HepG2 (cell line): ENCODE measurements around the gene DCDC2C. TPM values are rescaled to one million over a fixed set of nuclear protein-coding genes. Genes with fewer than 3 reads are reported as not detected.

Experiments used
- ATAC-seq: fragments of 200-7000 bp; cut with Tn5 transposase; 3 replicates; pipeline ENCODE4 v1.9.1; 2020; ENCODE audit warnings: mild to moderate bottlenecking, moderate library complexity
- BruUV-seq: library from RNA; stranded (reverse); fragments of 400-500 nt; replicated peaks from 2 replicates; lab custom pipeline; 2021; lab: Mats Ljungman, UMichigan
- CTCF ChIA-PET: fragments of 300-600 bp; formaldehyde crosslinking; extraction: SDS; loops from one replicate; lab custom pipeline; 2021; ENCODE audit warnings: low total read pairs, inconsistent platforms, low intra/inter-chr PET ratio; lab: Yijun Ruan, JAX
- POLR2A ChIA-PET: fragments of 350-600 bp; sonication (Branson Sonifier 250); formaldehyde crosslinking; loops from one replicate; lab custom pipeline; 2020; ENCODE audit warnings: antibody characterized with exemption, inconsistent platforms; lab: Yijun Ruan, JAX
- DNase-seq: peaks from one replicate; pipeline ENCODE4 v3.0.0-alpha.2; 2015; ENCODE audit warnings: low spot score
- FAIRE-seq: peaks from 3 replicates; lab custom pipeline; 2011; peaks lifted over from hg19 to GRCh38; lab: Jason Lieb, UNC
- H2AFZ ChIP-seq: one replicate; pipeline ENCODE4 v1.6.1; 2011; ENCODE audit warnings: low read length, inconsistent platforms
- H3K27ac ChIP-seq: fragments of 300-600 bp; 3 replicates; pipeline ENCODE4 v1.8.0; 2011; ENCODE audit warnings: mixed run types, mild to moderate bottlenecking, mixed read lengths, low read length, inconsistent platforms; ENCODE audit not compliant: insufficient read depth; ENCODE audit errors: extremely low read length
- H3K27me3 ChIP-seq, 2 experiments: fragments of 200-600 bp in 1 of 2; 2 replicates in 1 of 2; 3 replicates in 1 of 2; pipeline versions ENCODE4 v1.6.0 to v1.8.0; 2011; ENCODE audit warnings: low read length in 2 of 2, mild to moderate bottlenecking in 2 of 2, moderate library complexity in 2 of 2, inconsistent platforms in 1 of 2; ENCODE audit not compliant: insufficient read depth in 2 of 2, control insufficient read depth in 1 of 2
- H3K36me3 ChIP-seq, 2 experiments: fragments of 200-600 bp in 1 of 2; replicated peaks in 1 of 2; 2 replicates in 1 of 2; 3 replicates in 1 of 2; pipeline versions ENCODE4 v1.5.1 to v1.8.0; 2011; ENCODE audit warnings: low read length in 2 of 2, inconsistent platforms in 1 of 2; ENCODE audit not compliant: insufficient read depth in 2 of 2, control insufficient read depth in 1 of 2
- H3K4me1 ChIP-seq: 2 replicates; pipeline ENCODE4 v1.5.1; 2012; ENCODE audit warnings: low read length, inconsistent platforms; ENCODE audit not compliant: insufficient read depth
- H3K4me2 ChIP-seq: 2 replicates; pipeline ENCODE4 v1.6.0; 2011; ENCODE audit warnings: low read depth, low read length, inconsistent platforms
- H3K4me3 ChIP-seq, 3 experiments: fragments of 200-600 bp in 1 of 3; sonication (generic), shearing (Covaris generic) in 1 of 3; replicated peaks in 1 of 3; 2 replicates each; pipeline ENCODE4 v1.5.1; 2011 to 2016; ENCODE audit warnings: low read length in 3 of 3, inconsistent platforms in 2 of 3, low read depth in 2 of 3, mild to moderate bottlenecking in 2 of 3, control low read depth in 1 of 3, mixed read lengths in 1 of 3; ENCODE audit not compliant: insufficient read depth in 1 of 3
- H3K79me2 ChIP-seq: one replicate; pipeline ENCODE4 v1.6.1; 2011; ENCODE audit warnings: low read length, inconsistent platforms; ENCODE audit not compliant: insufficient read depth
- H3K9ac ChIP-seq: 2 replicates; pipeline ENCODE4 v1.6.0; 2011; ENCODE audit warnings: mild to moderate bottlenecking, low read depth, low read length, inconsistent platforms; ENCODE audit not compliant: insufficient read depth
- H3K9me3 ChIP-seq: 2 replicates; pipeline ENCODE4 v1.5.1; 2012; ENCODE audit warnings: mild to moderate bottlenecking, low read length
- H4K20me1 ChIP-seq: 2 replicates; pipeline ENCODE4 v1.6.0; 2011; ENCODE audit warnings: inconsistent platforms, mild to moderate bottlenecking, low read length, moderate library complexity; ENCODE audit not compliant: insufficient read depth
- ISX ChIP-seq: sonication (generic); formaldehyde crosslinking; conservative IDR thresholded peaks from 2 replicates; pipeline ENCODE4 v1.5.0; 2020; ENCODE audit warnings: missing genetic modification reagents
- NFE2L1 ChIP-seq: sonication (generic); formaldehyde crosslinking; IDR thresholded peaks from 2 replicates; pipeline ENCODE4 v1.4.0; 2020; ENCODE audit warnings: missing genetic modification reagents, mild to moderate bottlenecking, borderline replicate concordance
- NR1H2 ChIP-seq: sonication (generic); formaldehyde crosslinking; IDR thresholded peaks from 2 replicates; pipeline ENCODE4 v1.8.1; 2022; ENCODE audit warnings: low read depth, missing genetic modification reagents, borderline replicate concordance
- SIN3A ChIP-seq: IDR thresholded peaks from 2 replicates; pipeline ENCODE4 v1.6.1; 2011; ENCODE audit warnings: low read depth, mild to moderate bottlenecking, control low read depth, low read length, borderline replicate concordance
- SMC3 ChIP-seq: IDR thresholded peaks from 2 replicates; pipeline ENCODE4 v1.6.1; 2011; ENCODE audit warnings: low read length, improper control_type of control experiment
- SNAI1 ChIP-seq: sonication (generic); formaldehyde crosslinking; IDR thresholded peaks from 2 replicates; pipeline ENCODE4 v1.5.0; 2020; ENCODE audit warnings: mild to moderate bottlenecking, missing genetic modification reagents, borderline replicate concordance
- SRY ChIP-seq: sonication (generic); formaldehyde crosslinking; IDR thresholded peaks from 2 replicates; pipeline ENCODE4 v1.8.0; 2022; ENCODE audit warnings: mild to moderate bottlenecking, missing genetic modification reagents
- YEATS2 ChIP-seq: sonication (generic); formaldehyde crosslinking; IDR thresholded peaks from 2 replicates; pipeline ENCODE4 v1.4.0; 2020; ENCODE audit warnings: missing genetic modification reagents, borderline replicate concordance
- ZFP82 ChIP-seq: sonication (generic); formaldehyde crosslinking; IDR thresholded peaks from 2 replicates; pipeline ENCODE4 v1.5.1; 2020; ENCODE audit warnings: mild to moderate bottlenecking, missing genetic modification reagents, borderline replicate concordance
- ZNF121 ChIP-seq: sonication (generic); formaldehyde crosslinking; IDR thresholded peaks from 2 replicates; pipeline ENCODE4 v1.5.0; 2020; ENCODE audit warnings: mild to moderate bottlenecking, missing genetic modification reagents
- ZNF260 ChIP-seq: sonication (generic); formaldehyde crosslinking; IDR thresholded peaks from 2 replicates; pipeline ENCODE4 v1.4.0; 2020; ENCODE audit warnings: missing genetic modification reagents, low read depth, mild to moderate bottlenecking, borderline replicate concordance
- ZNF746 ChIP-seq: sonication (generic); formaldehyde crosslinking; IDR thresholded peaks from 2 replicates; pipeline ENCODE4 v1.8.0; 2022; ENCODE audit warnings: mild to moderate bottlenecking, missing genetic modification reagents
- ZNF891 ChIP-seq: sonication (generic); formaldehyde crosslinking; IDR thresholded peaks from 2 replicates; pipeline ENCODE4 v1.5.0; 2020; ENCODE audit warnings: mild to moderate bottlenecking, missing genetic modification reagents
- ZSCAN9 ChIP-seq: IDR thresholded peaks from 2 replicates; pipeline ENCODE4 v1.6.1; 2016; ENCODE audit warnings: borderline replicate concordance
- WGBS: methylation state at CpG from one replicate; pipeline ENCODE4 v1.1.6; 2017; ENCODE audit warnings: low lambda C conversion rate; 5-methylcytosine and 5-hydroxymethylcytosine counted together
- in situ Hi-C: cut with HindIII; loops from 2 replicates; pipeline ENCODE4 v1.10.0; 2017; ENCODE audit warnings: low pct_unique_long_range_greater_than_20kb; ENCODE audit not compliant: extremely low pct_ligation_motif_present
- intact Hi-C: fragments of 100-400 bp; cut with micrococcal nuclease; formaldehyde crosslinking; loops from one replicate; pipeline ENCODE4 v1.10.0; 2022; ENCODE audit not compliant: unreplicated experiment
- polyA plus RNA-seq, 8 experiments: library from polyadenylated mRNA; depleted of rRNA in 3 of 8; stranded (reverse) in 7 of 8; unstranded in 1 of 8; fragments of >200 nt; fragmentation: Illumina TruSeq in 4 of 8; extraction: Trizol in 4 of 8; gene quantifications; 2 replicates each; pipeline versions ENCODE4 v1.2.1 to v1.2.3, GENCODE V29; 2011 to 2016; ENCODE audit warnings: low read depth in 4 of 8, missing spikeins in 1 of 8, mixed read lengths in 1 of 8; ENCODE audit not compliant: insufficient read depth in 1 of 8
- total RNA-seq, 5 experiments: library from RNA; depleted of rRNA; stranded (reverse); fragments of >200 nt; fragmentation: Illumina TruSeq; extraction: Trizol; gene quantifications; 2 replicates each; pipeline ENCODE4 v1.2.3, GENCODE V29; 2016; ENCODE audit warnings: low read depth in 1 of 5
- TF ChIP-seq, protein P1 (sequence below): sonication (generic); formaldehyde crosslinking; IDR thresholded peaks from 2 replicates; pipeline ENCODE4 v1.5.1; 2020; ENCODE audit warnings: missing genetic modification reagents, mild to moderate bottlenecking, borderline replicate concordance
- TF ChIP-seq, protein P2 (sequence below): sonication (generic); formaldehyde crosslinking; IDR thresholded peaks from 2 replicates; pipeline ENCODE4 v1.5.0; 2020; ENCODE audit warnings: mild to moderate bottlenecking, missing genetic modification reagents

Gene DCDC2C
- total and polyA plus RNA-seq, 2 of the 13 experiments (the other 11 are each of a cell fraction or from before 2014, with no cell fraction given), result not detected

GRCh38 chr2:3752376-3752775 is 49.0 kb downstream of the DCDC2C start:
- in situ Hi-C loops (no loop called here), intact Hi-C loops (no loop called here)
- FAIRE-seq, result no peak
- Histone ChIP-seq H3K79me2 (no peaks in the 10 kb centered on the region), H3K9me3 (no peaks in the 10 kb centered on the region), H3K27ac (no peak overlapping the region), H3K4me3 (no peak overlapping the region), H3K27me3 (peaks cover 14 to 62% of the 10 kb centered on the region in 2 experiments; a peak in 3 of 5 replicates), H3K36me3 (no peaks in the 10 kb centered on the region), H2AFZ (no peak overlapping the region), H3K9ac (no peak overlapping the region), H4K20me1 (no peaks in the 10 kb centered on the region), H3K4me1 (no peaks in the 10 kb centered on the region), H3K4me2 (no peak overlapping the region)
- DNase-seq, result no peak
- no TSS peak for BruUV-seq
- no peak for ATAC-seq
- TF ChIP-seq ZFP82, result no peak
- TF ChIP-seq SMC3, result no peak
- TF ChIP-seq ZNF746, result no peak
- no peak for TF ChIP-seq SRY
- TF ChIP-seq ZSCAN9 (CRISPR knock-in tag), result no peak
- no peak for TF ChIP-seq NR1H2 (CRISPR knock-in tag)
- WGBS, result 4% methylated on average over 6 of the region's 6 CpGs
- CTCF ChIA-PET, result no interaction called here
- POLR2A ChIA-PET, result no interaction called here

DNA sequence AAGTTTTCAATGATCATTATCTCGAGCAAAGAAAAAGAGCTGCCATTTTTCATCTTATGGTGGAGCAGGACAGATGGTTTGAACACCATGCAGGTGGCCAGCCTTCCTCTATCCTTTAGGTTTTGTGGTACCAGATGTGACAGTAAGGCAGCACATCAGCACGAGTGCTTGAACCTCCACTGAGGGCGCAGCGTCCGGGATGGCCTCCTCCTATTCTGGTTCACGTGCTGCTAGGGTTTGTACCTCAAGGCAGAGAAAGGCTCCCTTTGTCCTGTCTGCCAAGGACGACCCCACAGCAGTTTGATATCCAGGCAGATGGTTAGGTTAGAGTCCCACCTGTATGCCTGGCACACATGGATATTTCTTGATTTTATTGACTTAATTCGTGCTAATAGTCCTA is 50.2 kb downstream of the DCDC2C start:
- Histone ChIP-seq H3K36me3 (no peaks in the 10 kb centered on the region), H3K27me3 (peaks cover 12 to 64% of the 10 kb centered on the region in 2 experiments; a peak in 4 of 5 replicates), H3K4me3 (no peak overlapping the region), H3K9ac (no peak overlapping the region), H3K27ac (no peak overlapping the region), H3K9me3 (no peaks in the 10 kb centered on the region), H3K4me1 (no peaks in the 10 kb centered on the region), H3K79me2 (no peaks in the 10 kb centered on the region), H3K4me2 (no peak overlapping the region), H2AFZ (no peak overlapping the region), H4K20me1 (no peaks in the 10 kb centered on the region)
- POLR2A ChIA-PET, result no interaction called here
- ATAC-seq (no peak), DNase-seq (no peak), FAIRE-seq (no peak)
- in situ Hi-C loops (no loop called here), intact Hi-C loops (no loop called here)
- BruUV-seq, result no TSS peak
- WGBS, result 29% methylated on average over 8 of the region's 8 CpGs
- CTCF ChIA-PET, result no interaction called here
- TF ChIP-seq SNAI1 (no peak), ZNF260 (CRISPR knock-in tag) (no peak), NFE2L1 (CRISPR knock-in tag) (no peak), ZNF121 (CRISPR knock-in tag) (no peak), ISX (CRISPR knock-in tag) (no peak), ZNF891 (no peak), SIN3A (no peak), YEATS2 (no peak)
- TF ChIP-seq, protein P1, sequence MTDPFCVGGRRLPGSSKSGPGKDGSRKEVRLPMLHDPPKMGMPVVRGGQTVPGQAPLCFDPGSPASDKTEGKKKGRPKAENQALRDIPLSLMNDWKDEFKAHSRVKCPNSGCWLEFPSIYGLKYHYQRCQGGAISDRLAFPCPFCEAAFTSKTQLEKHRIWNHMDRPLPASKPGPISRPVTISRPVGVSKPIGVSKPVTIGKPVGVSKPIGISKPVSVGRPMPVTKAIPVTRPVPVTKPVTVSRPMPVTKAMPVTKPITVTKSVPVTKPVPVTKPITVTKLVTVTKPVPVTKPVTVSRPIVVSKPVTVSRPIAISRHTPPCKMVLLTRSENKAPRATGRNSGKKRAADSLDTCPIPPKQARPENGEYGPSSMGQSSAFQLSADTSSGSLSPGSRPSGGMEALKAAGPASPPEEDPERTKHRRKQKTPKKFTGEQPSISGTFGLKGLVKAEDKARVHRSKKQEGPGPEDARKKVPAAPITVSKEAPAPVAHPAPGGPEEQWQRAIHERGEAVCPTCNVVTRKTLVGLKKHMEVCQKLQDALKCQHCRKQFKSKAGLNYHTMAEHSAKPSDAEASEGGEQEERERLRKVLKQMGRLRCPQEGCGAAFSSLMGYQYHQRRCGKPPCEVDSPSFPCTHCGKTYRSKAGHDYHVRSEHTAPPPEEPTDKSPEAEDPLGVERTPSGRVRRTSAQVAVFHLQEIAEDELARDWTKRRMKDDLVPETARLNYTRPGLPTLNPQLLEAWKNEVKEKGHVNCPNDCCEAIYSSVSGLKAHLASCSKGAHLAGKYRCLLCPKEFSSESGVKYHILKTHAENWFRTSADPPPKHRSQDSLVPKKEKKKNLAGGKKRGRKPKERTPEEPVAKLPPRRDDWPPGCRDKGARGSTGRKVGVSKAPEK, result no peak
- TF ChIP-seq, protein P2, sequence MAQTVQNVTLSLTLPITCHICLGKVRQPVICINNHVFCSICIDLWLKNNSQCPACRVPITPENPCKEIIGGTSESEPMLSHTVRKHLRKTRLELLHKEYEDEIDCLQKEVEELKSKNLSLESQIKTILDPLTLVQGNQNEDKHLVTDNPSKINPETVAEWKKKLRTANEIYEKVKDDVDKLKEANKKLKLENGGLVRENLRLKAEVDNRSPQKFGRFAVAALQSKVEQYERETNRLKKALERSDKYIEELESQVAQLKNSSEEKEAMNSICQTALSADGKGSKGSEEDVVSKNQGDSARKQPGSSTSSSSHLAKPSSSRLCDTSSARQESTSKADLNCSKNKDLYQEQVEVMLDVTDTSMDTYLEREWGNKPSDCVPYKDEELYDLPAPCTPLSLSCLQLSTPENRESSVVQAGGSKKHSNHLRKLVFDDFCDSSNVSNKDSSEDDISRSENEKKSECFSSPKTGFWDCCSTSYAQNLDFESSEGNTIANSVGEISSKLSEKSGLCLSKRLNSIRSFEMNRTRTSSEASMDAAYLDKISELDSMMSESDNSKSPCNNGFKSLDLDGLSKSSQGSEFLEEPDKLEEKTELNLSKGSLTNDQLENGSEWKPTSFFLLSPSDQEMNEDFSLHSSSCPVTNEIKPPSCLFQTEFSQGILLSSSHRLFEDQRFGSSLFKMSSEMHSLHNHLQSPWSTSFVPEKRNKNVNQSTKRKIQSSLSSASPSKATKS (CRISPR knock-in tag), result no peak
